GM19240 (cell line): ENCODE data around the gene CTNNBL1.
A peak's percentile ranks its signal among the peaks of the same experiment; 100 is the strongest.

ENCODE experiments used
- DNase-seq: peaks from one replicate; pipeline ENCODE4 v3.0.0; 2011; ENCODE audit warnings: low spot score; ENCODE audit not compliant: insufficient read length

Gene CTNNBL1

DNA sequence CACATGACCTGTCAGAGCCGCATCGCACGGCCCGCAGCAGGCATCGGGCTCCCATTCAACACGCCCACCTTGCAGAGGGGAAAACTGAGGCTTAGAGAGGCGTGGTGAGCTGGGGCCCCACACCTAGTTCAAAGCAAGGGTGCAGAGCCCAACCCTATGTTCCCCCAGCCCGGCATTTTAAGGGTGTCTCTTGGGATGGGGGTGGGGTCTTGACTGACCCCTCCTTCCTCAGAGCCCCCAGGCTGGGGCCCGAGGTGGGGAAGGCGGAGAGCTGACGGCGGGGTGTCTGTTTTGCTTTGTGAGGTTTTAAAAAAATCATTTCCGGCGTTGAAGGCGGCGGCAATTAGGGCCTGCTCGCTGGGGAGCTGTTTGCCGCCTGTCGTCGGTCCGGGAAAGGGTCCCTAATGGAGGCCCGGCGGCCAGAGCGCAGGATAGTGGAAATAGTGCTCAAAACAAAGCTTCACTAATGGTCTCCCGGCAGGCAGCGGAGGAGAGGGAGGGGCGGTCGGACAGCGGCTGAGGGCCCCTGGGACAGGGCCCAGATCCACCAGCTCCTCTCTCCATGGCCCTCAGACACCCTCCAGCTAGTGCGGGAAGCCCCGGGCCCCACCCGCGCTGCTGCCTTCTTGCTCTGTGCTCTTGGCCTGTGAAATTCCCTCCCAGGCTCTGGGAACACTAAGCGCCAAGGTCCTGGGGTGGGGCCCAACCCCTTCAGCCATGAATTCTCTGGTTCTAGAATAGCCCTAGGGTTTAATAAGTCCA is 221.0 kb downstream of the CTNNBL1 start:
- no peak for DNase-seq

DNA sequence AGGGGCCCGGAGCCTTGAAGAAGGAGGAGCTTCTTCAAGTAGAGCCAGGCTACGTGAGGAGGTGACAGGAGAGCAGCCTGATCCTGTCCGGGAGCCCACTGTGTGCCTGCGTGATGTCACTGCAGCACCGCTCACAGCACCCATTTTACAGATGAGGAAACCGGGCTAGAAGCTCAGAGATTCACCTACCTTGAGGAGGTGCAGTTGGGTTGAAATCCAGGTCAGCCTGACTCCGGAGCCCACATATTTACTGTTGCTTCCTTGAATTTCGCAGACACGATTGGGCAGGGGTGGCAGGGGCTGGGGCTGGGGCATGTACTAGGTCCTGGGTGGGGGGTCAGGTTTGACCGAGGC is 221.6 kb downstream of the CTNNBL1 start:
- DNase-seq: no peak

DNA sequence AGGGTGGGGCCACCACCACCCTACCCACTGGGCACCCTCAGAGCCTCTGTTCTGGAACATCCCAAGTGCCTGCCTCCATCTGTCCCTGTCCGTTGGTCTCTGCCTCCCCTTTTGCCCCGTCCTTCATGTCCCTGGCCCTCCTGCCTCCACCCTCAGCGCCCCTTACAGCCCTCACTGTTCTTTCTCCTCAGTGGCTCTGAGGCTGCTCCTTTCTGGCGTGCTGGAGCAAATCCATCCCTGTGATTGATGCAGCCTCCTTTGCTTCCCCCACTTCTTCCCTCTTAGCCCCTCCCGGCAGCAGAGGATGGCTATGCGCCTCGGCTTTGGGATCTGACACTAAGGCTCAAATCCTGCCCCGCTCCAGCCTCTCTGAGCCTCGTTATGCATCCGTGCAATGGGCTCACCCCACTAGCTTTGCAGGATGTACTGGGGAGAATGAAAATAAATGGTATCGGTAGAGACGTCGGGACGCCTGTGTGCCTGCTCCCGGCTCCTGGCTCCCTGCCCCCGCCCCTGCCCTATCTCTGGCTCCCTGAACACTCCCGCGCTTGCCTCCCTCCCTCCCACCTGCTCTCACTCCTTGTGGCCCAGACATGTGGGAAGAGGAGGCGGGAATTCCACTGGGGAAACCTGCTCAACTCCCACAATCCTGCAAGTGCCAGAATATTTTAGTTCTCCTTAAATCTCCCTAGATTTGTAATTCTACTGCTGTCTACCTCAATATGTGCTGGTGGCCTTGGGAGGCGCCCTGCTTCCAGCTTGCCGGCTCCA is 222.2 kb downstream of the CTNNBL1 start:
- no peak for DNase-seq

DNA sequence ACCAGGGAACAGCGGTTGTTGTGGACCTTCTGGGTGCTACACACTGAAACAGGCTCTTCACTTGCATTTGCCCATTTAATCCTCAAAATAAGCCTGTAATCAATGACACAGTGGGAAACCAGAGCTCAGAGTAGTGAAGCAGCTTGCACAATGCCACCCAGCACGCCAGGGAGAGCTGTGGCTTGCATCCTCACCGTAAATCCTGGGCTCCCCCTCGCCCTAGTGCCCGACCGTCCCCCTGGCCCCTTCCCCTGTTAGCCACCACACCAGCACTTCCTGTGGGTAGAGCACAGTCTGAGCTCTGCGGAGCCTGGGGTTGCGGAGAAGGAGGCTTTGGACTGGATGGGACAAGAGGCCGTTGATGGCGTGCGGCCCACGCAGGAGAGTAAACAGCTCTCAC is 223.6 kb downstream of the CTNNBL1 start:
- DNase-seq: no peak

DNA sequence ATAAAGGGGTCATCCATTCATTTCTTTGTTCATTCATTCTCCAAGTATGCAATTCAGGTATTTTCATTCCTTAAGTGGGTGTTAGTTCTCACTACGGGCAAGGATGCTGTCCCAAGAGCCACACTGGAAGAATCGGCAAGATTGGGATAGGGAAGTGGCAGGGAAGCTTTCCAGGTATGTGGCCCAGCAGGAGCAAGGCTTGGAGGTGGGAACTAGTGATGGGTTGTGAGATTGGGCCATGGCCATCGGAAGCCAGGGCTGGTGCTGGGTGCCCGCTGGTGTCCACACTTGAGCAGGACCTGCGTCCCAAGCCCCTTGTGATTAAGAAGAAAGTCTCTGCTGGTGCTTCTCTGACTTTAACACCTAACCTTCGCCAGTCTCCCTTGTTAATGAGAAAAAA is 224.2 kb downstream of the CTNNBL1 start:
- no peak for DNase-seq

DNA sequence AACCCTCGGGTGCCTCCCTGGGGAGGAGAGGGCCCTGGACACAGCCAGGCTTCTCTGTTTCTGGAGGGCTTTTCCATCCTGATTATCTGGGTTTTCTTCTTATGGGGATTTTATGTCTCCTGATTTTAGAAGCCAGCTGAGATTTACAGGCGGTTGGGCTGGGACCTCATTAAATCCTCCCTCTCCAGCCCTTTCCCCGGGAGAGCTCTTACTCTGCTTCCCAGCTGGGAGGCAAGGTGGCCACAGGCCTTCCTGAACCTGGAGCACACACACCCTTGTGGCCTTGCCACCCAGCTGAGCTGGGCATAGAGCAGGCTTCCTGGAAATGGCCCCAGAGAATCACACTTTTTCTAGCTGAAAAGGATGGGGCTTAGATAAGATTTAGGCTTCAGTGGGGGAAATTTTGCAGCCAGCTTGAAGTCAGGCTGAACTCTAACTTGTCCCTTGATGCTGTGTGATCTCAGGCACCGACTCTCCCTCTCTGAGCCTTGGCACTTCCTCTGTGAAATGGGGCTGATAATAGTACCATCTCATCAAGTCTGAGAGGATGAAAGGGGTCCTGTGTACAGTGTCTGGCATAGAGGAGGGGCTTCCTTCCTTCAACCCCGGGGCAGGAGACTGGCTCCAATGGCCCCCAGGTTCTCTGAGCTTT is 225.7 kb downstream of the CTNNBL1 start:
- no peak for DNase-seq

DNA sequence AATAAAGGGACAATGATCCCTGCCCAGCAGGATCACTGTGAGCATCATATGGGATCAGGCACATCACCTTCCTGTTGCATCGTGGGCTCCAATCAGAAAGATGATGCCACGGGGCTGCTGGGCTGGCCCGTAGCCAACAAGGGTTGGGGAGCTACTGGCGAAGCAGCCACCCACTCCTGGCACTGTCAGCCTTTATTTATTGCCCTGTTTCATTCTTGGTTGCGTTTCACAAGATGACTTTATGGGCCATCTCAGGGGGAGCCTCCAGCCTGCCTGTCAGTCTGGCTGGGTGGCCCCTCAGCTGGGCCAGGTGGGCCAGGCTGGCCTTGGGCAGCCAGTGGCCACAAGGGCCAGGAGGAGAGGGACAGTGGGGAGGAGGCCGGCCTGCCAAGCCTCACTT is 226.4 kb downstream of the CTNNBL1 start:
- no peak for DNase-seq

DNA sequence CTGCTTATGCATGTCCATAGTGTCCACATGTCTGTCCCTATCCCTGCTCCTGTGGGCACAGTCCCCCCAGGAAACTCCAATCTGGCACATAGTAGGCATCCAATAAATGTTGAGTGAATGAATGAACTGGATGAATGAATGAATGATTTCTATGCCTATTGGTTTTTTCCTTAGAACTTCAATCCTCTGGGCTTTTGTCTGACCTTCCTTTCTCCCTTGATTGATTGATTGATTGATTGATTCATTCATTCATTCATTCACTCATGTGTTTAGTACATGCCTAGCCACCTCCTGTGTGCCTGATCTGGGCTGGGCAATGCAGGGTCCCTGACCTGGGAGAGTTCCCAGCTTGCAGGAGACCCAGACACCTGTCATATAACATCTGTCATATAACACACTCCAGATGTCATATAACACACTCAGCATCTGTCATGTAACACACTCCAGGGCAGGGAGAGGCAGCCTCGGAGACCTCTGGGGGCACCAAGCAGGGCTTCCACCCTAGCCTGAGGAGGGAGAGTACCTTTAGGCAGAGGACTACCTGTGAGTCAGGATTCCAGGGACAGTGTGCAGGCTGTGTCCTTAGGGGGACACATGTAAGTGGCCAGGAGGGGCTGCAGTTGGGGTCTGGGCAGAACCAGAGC is 227.0 kb downstream of the CTNNBL1 start:
- DNase-seq: no peak

DNA sequence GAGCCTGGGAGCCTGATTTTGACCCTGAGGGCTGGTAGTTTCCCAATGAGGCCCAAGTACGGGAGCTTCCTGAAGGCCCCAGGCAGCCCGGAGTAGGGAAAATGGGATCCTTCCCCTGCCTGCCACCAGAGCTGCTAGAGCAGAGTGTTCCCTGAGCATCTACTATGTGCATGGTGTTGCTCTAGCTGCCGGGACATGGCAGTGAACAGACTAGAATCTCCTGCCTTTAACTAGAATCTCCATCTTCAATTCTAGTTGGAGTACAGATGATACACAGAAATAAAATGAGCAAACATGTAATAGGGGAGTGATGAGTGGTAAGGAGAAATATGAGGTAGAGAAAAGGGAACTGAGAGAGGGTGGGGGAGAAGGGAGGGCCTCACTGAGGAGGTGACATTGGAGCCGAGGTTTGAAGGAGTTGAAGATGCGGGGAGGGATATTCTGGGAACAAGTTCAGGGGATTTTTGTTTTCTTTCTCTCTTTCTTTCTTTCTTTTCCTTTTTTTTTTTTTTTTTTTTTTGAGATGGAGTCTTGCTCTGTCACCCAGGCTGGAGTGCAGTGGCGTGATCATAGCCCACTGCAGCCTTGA is 227.6 kb downstream of the CTNNBL1 start:
- DNase-seq: peak; percentile 58
